Measurements from ENCODE around the gene ADCY9.

ADCY9 gene

GRCh38 chr16:3999479-4000325 is 116.5 kb downstream of the ADCY9 start:
- no peak overlapping the region for H3K4me3 ChIP-seq (ENCODE audit: low read depth, low read length)
- TF ChIP-seq POLR2A (IDR thresholded peaks at IDR 0.05; ENCODE audit: extremely low read depth, insufficient read length) (no peak), MYC (IDR thresholded peaks at IDR 0.05; ENCODE audit: low read depth, low read length) (no peak), MAX (IDR thresholded peaks at IDR 0.05; ENCODE audit: low read depth, low read length) (no peak), CTCF (IDR thresholded peaks at IDR 0.05; ENCODE audit: low read depth, low read length) (no peak)
- no peak for DNase-seq (ENCODE audit: low read depth)

- H3K4me3 ChIP-seq (ENCODE audit: low read depth, low read length), result no peak overlapping the region
- DNase-seq (ENCODE audit: low read depth), result no peak
- TF ChIP-seq POLR2A (IDR thresholded peaks at IDR 0.05; ENCODE audit: extremely low read depth, insufficient read length), result no peak
- TF ChIP-seq MYC (IDR thresholded peaks at IDR 0.05; ENCODE audit: low read depth, low read length), result no peak
- no peak for TF ChIP-seq CTCF (IDR thresholded peaks at IDR 0.05; ENCODE audit: low read depth, low read length)
- TF ChIP-seq MAX (IDR thresholded peaks at IDR 0.05; ENCODE audit: low read depth, low read length), result no peak
Measured at GRCh38 chr16:3998793-3999478, 117.3 kb downstream of the ADCY9 start.

GRCh38 chr16:3997231-3997841 is 118.9 kb downstream of the ADCY9 start:
- TF ChIP-seq POLR2A (IDR thresholded peaks at IDR 0.05; ENCODE audit: extremely low read depth, insufficient read length) (no peak), MAX (IDR thresholded peaks at IDR 0.05; ENCODE audit: low read depth, low read length) (no peak), CTCF (IDR thresholded peaks at IDR 0.05; ENCODE audit: low read depth, low read length) (no peak), MYC (IDR thresholded peaks at IDR 0.05; ENCODE audit: low read depth, low read length) (no peak)
- H3K4me3 ChIP-seq (ENCODE audit: low read depth, low read length), result no peak overlapping the region
- DNase-seq (ENCODE audit: low read depth), result no peak

GRCh38 chr16:3995001-3995400 is 121.2 kb downstream of the ADCY9 start:
- no peak for DNase-seq (ENCODE audit: low read depth)
- no peak overlapping the region for H3K4me3 ChIP-seq (ENCODE audit: low read depth, low read length)
- no peak for TF ChIP-seq MYC (IDR thresholded peaks at IDR 0.05; ENCODE audit: low read depth, low read length)
- no peak for TF ChIP-seq MAX (IDR thresholded peaks at IDR 0.05; ENCODE audit: low read depth, low read length)
- TF ChIP-seq POLR2A (IDR thresholded peaks at IDR 0.05; ENCODE audit: extremely low read depth, insufficient read length), result no peak
- TF ChIP-seq CTCF (IDR thresholded peaks at IDR 0.05; ENCODE audit: low read depth, low read length), result no peak

- no peak for TF ChIP-seq MAX (IDR thresholded peaks at IDR 0.05; ENCODE audit: low read depth, low read length)
- no peak for DNase-seq (ENCODE audit: low read depth)
- no peak overlapping the region for H3K4me3 ChIP-seq (ENCODE audit: low read depth, low read length)
Measured at GRCh38 chr16:3993052-3993785, 123.0 kb downstream of the ADCY9 start.
